Measurements from ENCODE around the gene DDB1.

Gene DDB1

GRCh38 chr11:61370349-61371005 lies 37.6 kb upstream of the DDB1 start:
- TF ChIP-seq CTCF (IDR thresholded peaks at IDR 0.05; ENCODE audit: insufficient read depth, missing control alignments), result no peak
- no peak for FAIRE-seq

GRCh38 chr11:61369372-61370348 lies 36.8 kb upstream of the DDB1 start:
- DNase-seq (ENCODE audit: insufficient read length, low spot score) (no peak), FAIRE-seq (no peak)
- TF ChIP-seq CTCF (IDR thresholded peaks at IDR 0.05; ENCODE audit: insufficient read depth, missing control alignments), result no peak

More at GRCh38 chr11:61370349-61371005, 37.6 kb upstream of the DDB1 start:
- no peak for DNase-seq (ENCODE audit: insufficient read length, low spot score)

- TF ChIP-seq CTCF (IDR thresholded peaks at IDR 0.05; ENCODE audit: insufficient read depth, missing control alignments), result no peak
- DNase-seq (ENCODE audit: insufficient read length, low spot score) (no peak), FAIRE-seq (no peak)
Measured at GRCh38 chr11:61368646-61369045, 35.7 kb upstream of the DDB1 start.

GRCh38 chr11:61367406-61367805 lies 34.5 kb upstream of the DDB1 start:
- DNase-seq (ENCODE audit: insufficient read length, low spot score) (peak; percentile 82), FAIRE-seq (peak; percentile 21)
- TF ChIP-seq CTCF (IDR thresholded peaks at IDR 0.05; ENCODE audit: insufficient read depth, missing control alignments), result no peak

- DNase-seq (ENCODE audit: insufficient read length, low spot score) (no peak), FAIRE-seq (no peak)
- no peak for TF ChIP-seq CTCF (IDR thresholded peaks at IDR 0.05; ENCODE audit: insufficient read depth, missing control alignments)
Measured at GRCh38 chr11:61364012-61364675, 31.2 kb upstream of the DDB1 start.

GRCh38 chr11:61362542-61362875 lies 29.6 kb upstream of the DDB1 start:
- FAIRE-seq, result no peak
- DNase-seq (ENCODE audit: insufficient read length, low spot score), result no peak
- TF ChIP-seq CTCF (IDR thresholded peaks at IDR 0.05; ENCODE audit: insufficient read depth, missing control alignments), result no peak

Measured in D721Med (cell line).